K562 (cell line): Measurements from ENCODE around the gene ARHGAP15. TPM values are rescaled to one million over a fixed set of nuclear protein-coding genes. Genes with fewer than 3 reads are reported as not detected.

ENCODE experiments used
- ARID4B ChIP-seq: sonication (generic); formaldehyde crosslinking; IDR thresholded peaks from 2 replicates; pipeline ENCODE4 v1.8.0; 2022; ENCODE audit warnings: mild to moderate bottlenecking, missing genetic modification reagents
- COPS2 ChIP-seq: fragments of 450-650 bp; conservative IDR thresholded peaks from 2 replicates; pipeline ENCODE4 v1.6.1; 2016; ENCODE audit warnings: mild to moderate bottlenecking, moderate library complexity
- DDX20 ChIP-seq: fragments of 450-650 bp; IDR thresholded peaks from 2 replicates; pipeline ENCODE4 v1.6.1; 2016; ENCODE audit warnings: missing genetic modification characterization, low read depth, mild to moderate bottlenecking, missing compliant biosample characterization, moderate library complexity
- LCOR ChIP-seq: sonication (generic); formaldehyde crosslinking; IDR thresholded peaks from 2 replicates; pipeline ENCODE4 v1.8.0; 2022; ENCODE audit warnings: mild to moderate bottlenecking, missing genetic modification reagents
- NFIC ChIP-seq: fragments of 450-650 bp; IDR thresholded peaks from 2 replicates; pipeline ENCODE4 v1.6.1; 2017; ENCODE audit warnings: mild to moderate bottlenecking, inconsistent platforms
- PURB ChIP-seq: sonication (generic); formaldehyde crosslinking; IDR thresholded peaks from 2 replicates; pipeline ENCODE4 v1.9.0; 2021; ENCODE audit warnings: low read depth, mild to moderate bottlenecking, missing genetic modification reagents
- RAD51 ChIP-seq: fragments of 450-650 bp; IDR thresholded peaks from 2 replicates; pipeline ENCODE4 v1.7.1; 2016; ENCODE audit warnings: low read depth, mild to moderate bottlenecking, borderline replicate concordance
- SNRNP70 ChIP-seq: fragments of 200-400 bp; formaldehyde crosslinking; optimal IDR thresholded peaks from 2 replicates; pipeline ENCODE3; 2017; ENCODE audit warnings: low read depth, low read length
- SOX6 ChIP-seq: fragments of 450-650 bp; IDR thresholded peaks from 2 replicates; pipeline ENCODE4 v1.6.1; 2014; ENCODE audit warnings: mild to moderate bottlenecking
- SRSF9 ChIP-seq: fragments of 200-400 bp; formaldehyde crosslinking; IDR thresholded peaks from 2 replicates; pipeline ENCODE4 v1.6.1; 2017; ENCODE audit warnings: low read depth, low read length, borderline replicate concordance
- TEAD4 ChIP-seq, 2 experiments: sonication (generic) in 1 of 2; formaldehyde crosslinking in 1 of 2; IDR thresholded peaks; 2 replicates each; pipeline versions ENCODE4 v1.6.1 to v1.8.0; 2012 to 2022; ENCODE audit warnings: borderline replicate concordance in 1 of 2, inconsistent platforms in 1 of 2, low read length in 1 of 2, mild to moderate bottlenecking in 1 of 2, missing genetic modification reagents in 1 of 2
- TRIM25 ChIP-seq: fragments of 450-650 bp; IDR thresholded peaks from 2 replicates; pipeline ENCODE4 v1.7.0; 2016; ENCODE audit warnings: borderline replicate concordance
- TRIM28 ChIP-seq: fragments of 450-650 bp; IDR thresholded peaks from 2 replicates; pipeline ENCODE4 v1.6.1; 2017
- UBTF ChIP-seq, 2 experiments: IDR thresholded peaks; 2 replicates each; pipeline ENCODE4 v1.6.1; 2012; ENCODE audit warnings: improper control_type of control experiment in 2 of 2, low read depth in 2 of 2, low read length in 2 of 2, borderline replicate concordance in 1 of 2
- ZBTB33 ChIP-seq: sonication (generic); formaldehyde crosslinking; IDR thresholded peaks from 2 replicates; pipeline ENCODE4 v1.8.1; 2023; ENCODE audit warnings: mild to moderate bottlenecking, missing genetic modification reagents
- ZNF174 ChIP-seq: fragments of 250-450 bp; sonication (Bioruptor Pico); IDR thresholded peaks from 2 replicates; pipeline ENCODE4 v1.4.0; 2020; ENCODE audit warnings: mild to moderate bottlenecking
- ZNF24 ChIP-seq: fragments of 450-650 bp; IDR thresholded peaks from 2 replicates; pipeline ENCODE4 v1.6.1; 2016
- ZNF507 ChIP-seq: conservative IDR thresholded peaks from 2 replicates; pipeline ENCODE4 v1.6.1; 2017; ENCODE audit warnings: missing genetic modification characterization, missing compliant biosample characterization
- polyA plus RNA-seq, 8 experiments: library from polyadenylated mRNA; depleted of rRNA in 4 of 8; stranded (reverse) in 5 of 8; unstranded in 3 of 8; fragments of >200 nt; fragmentation: Nextera tagmentation in 2 of 8; fragmentation: Illumina TruSeq in 1 of 8; extraction: Ambion mirVana in 2 of 8; extraction: Trizol in 1 of 8; gene quantifications; 2 replicates each; pipeline versions ENCODE4 v1.2.1 to v1.2.3, GENCODE V29; 2011 to 2014; ENCODE audit warnings: inconsistent platforms in 1 of 8, missing spikeins in 1 of 8
- total RNA-seq, 7 experiments: library from RNA; depleted of rRNA in 6 of 7; stranded (reverse); fragments of >200 nt in 6 of 7; fragmentation: Illumina TruSeq in 2 of 7; extraction: Trizol in 2 of 7; gene quantifications; 2 replicates each; pipeline versions ENCODE4 v1.2.1 to v1.2.3, GENCODE V29; 2011 to 2021; ENCODE audit warnings: low replicate concordance in 1 of 7

The ARHGAP15 gene
- total and polyA plus RNA-seq, 9 of the 15 experiments (the other 6 are each of a cell fraction or from before 2014, with no cell fraction given): 1.5 to 17.9 (median 7.9) TPM

GRCh38 chr2:143258126-143258892 lies 129.1 kb downstream of the ARHGAP15 start (continued):
- TF ChIP-seq ZNF507 (tag): no peak
- no peak for TF ChIP-seq SRSF9
- TF ChIP-seq SNRNP70: no peak
- no peak for TF ChIP-seq ZNF174 (CRISPR knock-in tag)
- no peak for TF ChIP-seq PURB (CRISPR knock-in tag)
- TF ChIP-seq ZNF24: no peak
- no peak for TF ChIP-seq DDX20
- no peak for TF ChIP-seq ARID4B (CRISPR knock-in tag)
- no peak for TF ChIP-seq TRIM28
- TF ChIP-seq SOX6: peak; percentile 71
- no peak for TF ChIP-seq ZBTB33 (CRISPR knock-in tag)
- TF ChIP-seq TEAD4 (IDR thresholded peaks at IDR 0.05; ENCODE audit: low read length): peak; percentile 46; the same call in 1 of the 2 replicates
- TF ChIP-seq TEAD4 (CRISPR knock-in tag; IDR thresholded peaks at IDR 0.05; ENCODE audit: borderline replicate concordance): no peak
- TF ChIP-seq NFIC: no peak
- no peak for TF ChIP-seq LCOR
- no peak for TF ChIP-seq UBTF (IDR thresholded peaks at IDR 0.05; ENCODE audit: borderline replicate concordance in 1 of 2, low read depth in 2 of 2, low read length in 2 of 2)
- TF ChIP-seq RAD51: no peak
- TF ChIP-seq TRIM25: no peak
- no peak for TF ChIP-seq COPS2
